GM12892 (cell line): ENCODE data around the gene MICALL1.
A peak's percentile ranks its signal among the peaks of the same experiment; 100 is the strongest.
"Not testable (repeated sequence)": the region's sequence is repeated elsewhere in the genome, so short reads cannot be mapped to it uniquely, and the experiment has no call there.

ENCODE experiments used
- DNase-seq: peaks from one replicate; pipeline ENCODE4 v3.0.0; 2011; ENCODE audit not compliant: insufficient read length
- FAIRE-seq: peaks from 2 replicates; lab custom pipeline; 2011; peaks lifted over from hg19 to GRCh38; lab: Jason Lieb, UNC
- POLR2A ChIP-seq: IDR thresholded peaks from 2 replicates; pipeline ENCODE4 v1.6.1; 2011; ENCODE audit warnings: low read depth, low read length, control low read depth
- POLR2AphosphoS5 ChIP-seq: IDR thresholded peaks from 2 replicates; pipeline ENCODE4 v1.6.1; 2011; ENCODE audit warnings: low read depth, low read length, control low read depth
- TAF1 ChIP-seq: IDR thresholded peaks from 2 replicates; pipeline ENCODE4 v1.6.1; 2011; ENCODE audit warnings: low read depth, mild to moderate bottlenecking, control low read depth, low read length, borderline replicate concordance

MICALL1 gene

GRCh38 chr22:37932401-37932800 lies 26.3 kb downstream of the MICALL1 start:
- DNase-seq: no peak
- TF ChIP-seq POLR2AphosphoS5: no peak
- no peak for TF ChIP-seq TAF1
- no peak for TF ChIP-seq POLR2A
- no peak for FAIRE-seq

GRCh38 chr22:37932821-37933578 lies 26.9 kb downstream of the MICALL1 start:
- TF ChIP-seq TAF1: no peak
- TF ChIP-seq POLR2AphosphoS5: no peak
- no peak for TF ChIP-seq POLR2A
- DNase-seq (no peak), FAIRE-seq (no peak)

GRCh38 chr22:37933711-37934376 lies 27.7 kb downstream of the MICALL1 start:
- DNase-seq (peak; percentile 92), FAIRE-seq (peak; percentile 98)
- TF ChIP-seq TAF1 (no peak), POLR2A (no peak), POLR2AphosphoS5 (no peak)

GRCh38 chr22:37940698-37941376 lies 34.7 kb downstream of the MICALL1 start:
- DNase-seq (no peak), FAIRE-seq (no peak)
- no peak for TF ChIP-seq POLR2A
- TF ChIP-seq POLR2AphosphoS5: no peak
- TF ChIP-seq TAF1: no peak

GRCh38 chr22:37942133-37942532 lies 36.0 kb downstream of the MICALL1 start:
- no peak for DNase-seq
- no peak for FAIRE-seq
- no peak for TF ChIP-seq POLR2AphosphoS5
- TF ChIP-seq POLR2A: no peak
- no peak for TF ChIP-seq TAF1

GRCh38 chr22:37943136-37943824 lies 37.2 kb downstream of the MICALL1 start:
- TF ChIP-seq TAF1 (no peak), POLR2AphosphoS5 (no peak), POLR2A (no peak)
- DNase-seq: no peak
- no peak for FAIRE-seq

GRCh38 chr22:37943825-37944198 lies 37.7 kb downstream of the MICALL1 start:
- TF ChIP-seq POLR2A (no peak), TAF1 (no peak), POLR2AphosphoS5 (no peak)
- FAIRE-seq: no peak
- DNase-seq: no peak

GRCh38 chr22:37944423-37944822 lies 38.3 kb downstream of the MICALL1 start:
- FAIRE-seq: not testable (repeated sequence)

GRCh38 chr22:37947142-37947795 lies 41.2 kb downstream of the MICALL1 start:
- FAIRE-seq, DNase-seq: not testable (repeated sequence)

More at GRCh38 chr22:37944423-37944822, 38.3 kb downstream of the MICALL1 start:
- not testable (repeated sequence) for DNase-seq

- FAIRE-seq: no peak
- TF ChIP-seq POLR2A (no peak), POLR2AphosphoS5 (no peak), TAF1 (no peak)
- no peak for DNase-seq
Observed at GRCh38 chr22:37951305-37951704, 45.2 kb downstream of the MICALL1 start.

GRCh38 chr22:37952629-37953028 lies 46.5 kb downstream of the MICALL1 start:
- not testable (repeated sequence) for DNase-seq, FAIRE-seq
